Astrocyte of the hippocampus (primary cell): Measurements from ENCODE around the gene CFAP221.

ENCODE experiments used
- DNase-seq: peaks from one replicate; pipeline ENCODE4 v3.0.0; 2011; ENCODE audit warnings: low read depth, low spot score

CFAP221 gene

DNA sequence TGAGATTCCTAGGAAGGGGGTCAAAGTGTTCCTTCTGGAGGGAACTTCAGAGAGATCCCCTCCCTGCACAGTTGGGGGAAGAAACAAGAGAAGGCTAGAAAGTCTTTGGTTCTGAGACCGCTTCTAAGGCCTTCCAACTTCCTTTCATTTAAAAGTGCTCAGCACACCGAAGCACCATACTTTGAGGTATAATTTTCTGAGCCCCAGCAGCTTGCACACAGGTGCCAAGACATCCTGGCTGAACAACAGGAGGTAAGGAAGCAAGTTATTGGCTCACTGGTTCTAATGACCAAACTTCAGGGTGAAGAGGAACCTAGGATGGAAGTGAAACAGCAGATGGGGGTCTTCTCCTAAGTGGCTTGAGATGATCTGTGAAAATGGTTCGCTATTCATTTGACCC, 154.0 kb downstream of the CFAP221 start:
- no peak for DNase-seq

DNA sequence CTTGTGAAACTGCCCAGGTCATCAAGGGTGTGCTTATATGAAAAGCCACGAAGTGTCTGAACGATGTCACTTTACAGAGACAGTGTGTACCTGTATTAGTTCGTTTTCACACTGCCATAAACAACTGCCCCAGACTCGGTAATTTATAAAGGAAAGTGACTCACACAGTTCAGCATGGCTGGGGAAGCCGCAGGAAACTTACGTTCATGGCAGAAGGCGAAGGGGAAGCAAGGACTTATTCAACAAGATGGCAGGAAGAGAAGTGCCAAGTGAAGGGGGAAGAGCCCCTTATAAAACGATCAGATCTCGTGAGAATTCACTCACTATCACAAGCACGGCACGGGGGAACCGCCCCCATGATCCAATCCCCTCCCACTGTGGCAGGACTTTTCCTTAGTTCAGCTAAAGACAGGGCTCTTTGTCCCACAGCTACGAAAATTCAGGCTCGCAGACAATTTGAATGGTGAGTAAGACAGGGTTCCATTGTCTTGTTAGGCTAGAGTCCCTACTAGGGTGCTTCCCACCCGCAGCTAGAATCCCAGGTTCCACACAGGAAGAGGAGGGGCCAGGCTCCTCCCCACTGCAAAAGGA, 154.9 kb downstream of the CFAP221 start:
- DNase-seq, result no peak

DNA sequence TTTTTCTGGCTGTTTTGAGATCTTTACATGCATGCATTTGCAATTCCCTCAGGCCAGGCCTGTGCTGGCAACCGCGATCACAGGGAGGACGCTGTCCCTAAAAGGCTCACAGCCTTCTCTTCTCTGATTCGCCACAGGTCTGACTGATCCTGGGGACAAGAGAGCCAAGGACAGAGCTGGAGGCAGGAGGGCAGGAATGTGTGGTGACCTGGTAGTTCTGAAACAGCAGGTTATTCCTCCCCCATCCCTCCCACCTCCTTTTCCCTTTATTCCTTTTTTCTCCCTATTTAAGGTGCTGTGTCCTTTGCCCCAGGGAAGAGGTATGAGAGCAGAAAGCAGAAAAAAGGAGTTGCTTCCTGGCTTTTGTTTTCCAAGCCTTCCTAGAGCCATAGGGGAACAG, 156.6 kb downstream of the CFAP221 start:
- DNase-seq, result no peak

GRCh38 chr2:119701352-119701751, 157.1 kb downstream of the CFAP221 start:
- no peak for DNase-seq

DNA sequence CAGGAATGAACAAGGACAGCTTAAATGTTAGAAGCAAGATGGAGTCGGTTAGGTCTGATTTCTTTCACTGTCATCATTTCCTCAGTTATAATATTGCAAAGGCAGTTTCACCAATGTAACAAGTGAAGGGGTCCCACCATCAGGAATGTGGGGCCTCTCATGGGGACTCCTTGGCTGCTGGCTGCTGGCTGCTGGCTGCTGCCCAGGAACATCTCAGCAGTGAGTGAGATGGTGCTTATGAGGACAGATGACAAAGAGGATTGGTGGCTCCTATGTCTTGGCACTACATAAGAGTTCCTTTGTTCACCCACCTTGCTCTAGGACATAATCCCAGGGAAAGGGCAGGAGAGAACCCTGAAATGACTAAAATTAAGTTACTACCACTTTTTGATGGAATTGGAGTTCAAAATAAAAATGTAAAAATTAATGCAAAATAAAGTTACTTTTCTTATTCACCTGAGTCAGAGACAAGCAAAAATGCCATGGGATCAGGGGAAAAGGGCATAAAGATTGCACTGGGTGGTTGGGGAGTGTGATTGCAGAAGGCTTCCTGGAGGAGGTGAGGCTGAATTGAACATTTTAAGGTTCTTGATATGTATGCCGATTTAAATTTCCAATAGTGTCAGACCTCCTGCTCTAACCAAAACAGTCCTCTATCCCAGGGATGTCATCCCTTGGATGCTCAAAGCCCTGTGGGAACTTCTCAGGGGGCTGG, 158.1 kb downstream of the CFAP221 start:
- no peak for DNase-seq

DNA sequence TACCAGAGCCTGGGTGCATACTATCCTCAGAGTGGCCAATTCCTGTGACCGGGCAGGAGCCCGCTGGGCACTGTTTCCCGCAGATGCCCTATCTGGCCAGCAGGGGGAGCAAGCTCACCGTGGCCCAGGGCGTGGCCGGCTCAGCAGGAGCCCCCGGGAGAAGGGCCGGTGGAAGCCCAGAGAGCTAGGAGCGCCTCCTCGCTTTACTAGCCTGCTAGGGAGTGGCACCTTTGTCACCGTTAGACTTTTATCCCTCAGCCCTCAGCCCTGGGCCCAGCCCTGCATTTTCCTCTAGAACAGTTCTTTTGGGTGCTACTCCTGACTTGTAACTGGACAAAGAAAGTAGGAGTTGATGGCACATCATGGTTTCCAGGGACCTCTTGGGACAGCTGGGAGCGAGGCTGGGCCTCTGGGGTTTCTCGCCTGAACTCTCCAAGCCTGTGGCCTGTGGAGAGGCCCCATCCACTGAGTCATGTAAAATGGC, 158.7 kb downstream of the CFAP221 start:
- peak; percentile 86 for DNase-seq

DNA sequence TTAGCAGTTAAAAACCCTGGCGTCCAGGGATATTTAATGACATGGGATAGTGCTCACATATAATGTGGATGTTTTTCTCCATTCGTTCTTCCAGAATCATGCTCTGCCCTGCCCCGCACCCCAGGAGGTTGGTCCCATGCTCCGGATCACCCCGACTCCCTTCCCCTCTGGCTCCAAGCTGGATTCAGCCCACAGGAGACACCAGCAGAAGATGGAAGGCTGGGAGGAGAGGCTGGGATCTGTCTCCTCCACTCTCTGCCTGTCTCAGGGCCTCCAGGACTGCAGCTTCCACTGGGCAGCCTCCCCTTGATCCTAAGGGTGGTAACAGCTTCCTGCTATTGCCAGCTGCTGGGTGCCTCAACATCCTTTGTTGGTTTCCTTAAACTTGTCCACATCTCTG, 159.3 kb downstream of the CFAP221 start:
- no peak for DNase-seq

DNA sequence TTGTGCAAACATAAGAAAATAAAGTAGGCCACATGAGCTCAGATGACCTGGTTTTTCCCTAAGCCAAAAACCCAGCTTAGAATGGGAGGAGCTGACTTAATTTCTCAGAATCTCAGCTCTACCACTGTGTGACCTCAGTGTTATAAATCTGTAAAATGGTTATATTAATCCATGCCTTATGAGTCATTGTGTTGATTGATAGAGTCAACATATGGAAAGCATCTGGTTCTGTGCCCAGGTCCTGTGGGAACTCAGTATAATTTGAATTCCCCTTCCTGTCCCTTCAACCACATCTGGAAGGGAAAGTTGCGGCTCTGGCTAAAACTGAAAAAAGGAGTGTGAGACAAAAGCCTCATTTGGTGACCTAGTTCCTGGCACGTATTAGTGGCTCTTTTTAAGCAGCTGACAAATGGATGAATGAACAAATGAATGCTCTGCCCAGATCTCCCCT, 160.4 kb downstream of the CFAP221 start:
- DNase-seq, result peak; percentile 50

DNA sequence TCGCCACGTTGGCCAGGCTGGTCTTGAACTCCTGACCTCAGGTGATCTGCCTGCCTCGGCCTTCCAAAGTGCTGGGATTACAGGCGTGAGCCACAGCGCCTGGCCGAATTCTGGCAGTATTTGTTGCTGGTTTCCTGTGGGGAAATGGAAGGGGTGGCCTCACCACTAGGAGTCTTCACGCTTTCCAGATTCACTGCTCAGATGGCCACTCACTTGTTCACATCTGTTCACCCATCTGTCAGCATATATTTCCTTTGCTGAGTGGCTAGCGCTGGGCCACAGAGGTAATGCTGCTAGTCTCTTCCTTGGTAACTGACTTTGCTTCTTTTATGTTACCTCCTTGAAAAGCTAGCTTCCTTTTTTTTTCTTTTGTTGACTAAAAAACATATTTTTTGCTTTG, 162.0 kb downstream of the CFAP221 start:
- no peak for DNase-seq
